GM18505 (cell line): ENCODE results near the gene ITGA8.

Source experiments
- ATAC-seq: cut with Tn5 transposase; IDR thresholded peaks from one replicate; pipeline ENCODE4 v1.9.1; 2021; ENCODE audit not compliant: unreplicated experiment
- POLR2A ChIP-seq: IDR thresholded peaks from 4 replicates; pipeline ENCODE4 v1.6.1; 2011; ENCODE audit warnings: borderline replicate concordance; ENCODE audit not compliant: insufficient read depth, insufficient read length; ENCODE audit errors: extremely low read depth

ITGA8 gene

DNA sequence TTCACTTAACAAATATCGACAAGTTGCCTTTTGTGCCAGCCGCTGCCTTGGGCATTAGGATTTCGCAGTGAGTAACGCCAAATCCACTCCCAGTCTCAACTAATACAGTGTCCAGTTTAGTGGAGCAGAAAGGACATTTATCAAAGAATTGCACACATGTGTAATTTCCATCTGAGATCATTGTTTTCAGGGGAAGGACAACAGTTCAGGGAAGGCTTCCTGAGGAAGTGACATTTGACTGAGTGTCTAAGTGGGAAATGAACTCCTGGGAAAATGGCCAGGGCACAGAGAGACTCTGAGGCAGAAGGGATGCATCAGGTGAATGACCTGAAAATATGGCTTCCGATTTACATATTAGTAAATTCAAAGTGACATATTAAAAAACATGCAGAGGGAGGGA, 89.4 kb downstream of the ITGA8 start:
- TF ChIP-seq POLR2A = no peak
- no peak for ATAC-seq

DNA sequence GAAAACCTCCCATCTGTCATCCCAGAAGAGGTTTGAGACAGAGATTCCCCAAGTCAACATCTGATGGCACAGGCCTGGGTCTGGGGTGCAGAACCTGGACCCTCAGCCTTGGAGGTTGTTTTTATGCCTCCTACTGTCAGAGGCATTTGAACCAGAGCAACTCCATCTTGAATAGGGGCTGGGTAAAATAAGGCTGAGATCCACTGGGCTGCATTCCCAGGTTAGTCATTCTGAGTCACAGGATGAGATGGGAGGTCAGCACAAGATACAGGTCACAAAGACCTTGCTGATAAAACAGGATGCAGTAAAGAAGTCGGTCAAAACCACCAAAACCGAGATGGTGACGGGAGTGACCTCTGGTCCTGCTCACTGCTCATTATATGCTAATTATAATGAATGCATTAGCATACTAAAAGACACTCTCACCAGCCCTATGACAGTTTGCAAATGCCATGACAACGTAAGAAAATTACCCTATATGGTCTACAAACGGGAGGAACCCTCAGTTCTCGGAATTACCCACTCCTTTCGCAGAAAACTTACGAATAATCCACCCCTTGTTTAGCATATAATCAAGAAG, 92.0 kb downstream of the ITGA8 start:
- TF ChIP-seq POLR2A = no peak
- no peak for ATAC-seq

DNA sequence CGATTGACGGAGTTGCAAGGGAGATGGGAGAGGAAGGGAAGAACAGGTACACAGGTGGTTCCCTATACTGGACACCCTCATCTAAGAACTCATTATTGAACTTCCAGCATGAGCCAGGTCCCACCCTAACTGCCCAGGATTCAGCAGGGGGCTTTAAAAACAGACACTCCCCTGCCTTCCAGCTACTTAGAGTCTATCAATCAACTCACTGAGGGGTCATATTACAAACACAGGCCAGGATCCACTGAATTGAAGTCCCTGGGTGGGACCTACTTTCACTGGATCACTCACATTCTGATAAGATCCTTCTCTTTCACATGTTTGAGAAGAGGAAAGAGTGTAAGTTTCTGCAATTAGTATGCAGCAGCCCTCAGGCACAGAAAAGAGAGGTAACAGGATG, 92.8 kb downstream of the ITGA8 start:
- no peak for ATAC-seq
- no peak for TF ChIP-seq POLR2A

GRCh38 chr10:15625261-15625660, 94.5 kb downstream of the ITGA8 start:
- ATAC-seq = no peak
- TF ChIP-seq POLR2A = no peak

DNA sequence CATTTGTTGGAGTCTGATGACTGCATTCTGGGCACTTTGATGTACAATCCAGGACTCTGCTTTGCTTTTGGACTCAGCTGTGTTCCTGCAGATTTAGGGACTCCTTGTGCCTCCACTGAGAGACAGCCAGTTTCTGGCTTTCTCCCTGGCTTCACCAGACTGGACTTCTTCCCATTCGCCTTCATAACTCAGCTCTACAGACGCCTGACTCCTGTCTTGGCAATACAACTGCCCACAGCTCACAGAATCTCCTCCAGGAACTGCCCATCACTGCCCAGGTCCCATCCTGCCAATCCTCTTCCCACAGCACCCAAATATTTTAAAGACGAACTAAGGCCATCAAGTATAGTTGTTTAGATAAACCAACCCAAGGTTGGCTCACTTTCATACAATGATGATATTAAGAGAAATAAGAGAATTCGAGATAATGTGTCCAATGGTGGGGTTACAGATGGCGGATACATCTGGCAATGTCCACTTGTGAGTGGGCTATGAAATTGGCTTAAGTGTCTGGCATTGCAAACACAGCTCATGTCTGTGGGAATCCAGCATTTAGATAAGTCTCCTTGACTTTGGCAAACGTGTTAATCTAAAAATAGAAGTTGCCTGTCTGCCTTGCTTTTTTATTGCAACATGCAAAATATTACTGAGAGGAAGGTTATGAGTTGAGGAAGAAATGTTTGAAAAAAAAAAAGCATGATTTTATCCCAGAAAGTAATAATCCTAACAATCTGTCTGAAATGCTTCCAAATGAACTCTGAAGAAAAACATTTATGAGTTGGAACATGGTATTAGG, 95.1 kb downstream of the ITGA8 start:
- no peak for TF ChIP-seq POLR2A
- no peak for ATAC-seq

- ATAC-seq = no peak
- TF ChIP-seq POLR2A = no peak
Observed at GRCh38 chr10:15620836-15621515, 98.7 kb downstream of the ITGA8 start.

DNA sequence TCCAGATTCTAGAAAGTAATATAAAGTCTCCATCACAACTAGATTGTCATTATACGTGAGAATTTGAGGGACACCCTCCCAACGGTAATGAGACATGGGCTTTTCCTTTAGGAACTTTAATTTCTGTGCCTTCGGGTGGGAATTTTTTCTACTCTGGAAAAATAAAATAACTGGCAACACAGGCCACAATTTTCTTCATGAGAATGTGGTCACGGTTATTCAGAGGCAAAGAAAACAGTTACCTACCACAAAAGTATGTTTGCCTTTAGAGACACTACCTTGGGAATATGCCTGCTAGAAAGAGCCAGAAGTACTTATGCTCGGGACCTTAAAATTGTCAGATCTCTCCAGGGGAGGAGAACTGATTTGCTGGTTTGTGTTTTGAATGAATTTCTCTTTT, 99.4 kb downstream of the ITGA8 start:
- no peak for TF ChIP-seq POLR2A
- ATAC-seq = no peak

- ATAC-seq = no peak
- no peak for TF ChIP-seq POLR2A
Observed at GRCh38 chr10:15609246-15609645, 110.5 kb downstream of the ITGA8 start.

DNA sequence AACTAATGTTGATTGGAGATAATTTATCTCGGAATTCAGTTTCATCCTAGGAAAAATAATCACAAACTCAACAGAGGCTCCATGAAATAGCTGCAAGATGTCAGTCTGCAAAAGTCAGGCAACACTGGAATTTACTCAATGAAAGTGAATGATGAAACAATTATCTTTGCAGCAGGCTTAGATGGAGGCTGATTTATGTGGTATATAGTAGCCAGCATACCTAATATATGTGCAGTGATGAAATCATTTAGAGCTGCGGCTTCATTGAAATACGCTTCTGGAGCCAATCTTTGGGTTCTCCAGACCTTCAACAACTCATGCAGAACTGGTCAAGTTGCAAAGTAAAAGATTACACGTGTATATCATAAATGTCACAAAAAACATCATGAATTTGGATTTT, 113.3 kb downstream of the ITGA8 start:
- no peak for ATAC-seq
- no peak for TF ChIP-seq POLR2A

DNA sequence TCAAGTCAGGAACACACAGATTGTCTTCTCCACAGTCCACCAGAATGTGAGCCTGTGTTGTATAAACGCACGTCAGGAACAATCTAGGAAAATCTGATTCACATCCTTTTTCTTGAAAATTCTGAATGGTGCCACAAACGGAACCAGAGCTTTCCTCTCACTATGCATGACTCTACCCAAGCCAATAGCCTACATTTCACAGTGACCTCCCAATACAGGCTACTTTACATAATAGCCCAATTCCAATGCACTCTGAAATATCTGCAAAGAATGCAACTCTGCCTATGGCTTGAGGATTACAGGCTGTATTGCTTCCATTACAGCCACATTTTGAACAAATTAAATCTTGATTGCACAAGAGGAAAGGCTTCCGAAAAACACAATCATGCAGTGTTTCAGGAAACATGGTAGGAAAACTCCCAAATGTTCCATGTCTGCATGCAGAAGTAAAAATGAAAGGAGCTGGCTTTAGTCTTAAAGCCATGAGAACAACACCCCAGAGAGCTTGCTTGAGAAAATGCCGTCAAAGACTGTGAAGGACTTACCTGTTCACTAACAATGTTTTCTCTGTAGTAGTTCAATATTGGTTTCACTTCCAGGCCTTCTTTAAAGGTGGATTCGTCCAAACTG, 113.9 kb downstream of the ITGA8 start:
- ATAC-seq = no peak
- TF ChIP-seq POLR2A = no peak

DNA sequence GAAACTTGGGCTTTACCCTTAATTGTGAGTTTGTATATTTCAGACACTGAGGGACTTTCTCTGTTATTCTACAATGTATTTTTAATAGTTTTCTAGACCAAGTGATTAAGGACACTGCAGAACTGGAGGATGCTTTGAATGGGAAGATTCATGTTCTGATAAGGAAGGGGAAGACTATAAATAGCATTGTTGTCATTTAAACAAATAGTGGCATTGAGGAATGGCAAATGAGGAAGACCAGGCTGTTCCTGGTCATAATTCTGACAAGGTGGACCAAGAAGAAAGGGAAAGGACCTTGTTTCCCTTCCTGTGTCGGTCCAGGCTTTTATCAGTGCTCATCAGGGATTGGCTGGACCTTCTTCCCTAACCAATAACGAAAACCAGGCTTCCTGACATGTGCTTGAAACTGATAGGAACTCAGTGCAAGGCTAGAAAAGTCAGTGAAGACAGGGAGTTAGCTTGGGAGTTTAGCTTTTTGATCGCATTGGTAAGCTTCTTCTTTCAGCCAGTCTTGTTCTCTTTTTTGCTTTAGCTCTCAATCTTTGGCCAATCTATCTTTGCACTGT, 116.2 kb downstream of the ITGA8 start:
- no peak for TF ChIP-seq POLR2A
- no peak for ATAC-seq

DNA sequence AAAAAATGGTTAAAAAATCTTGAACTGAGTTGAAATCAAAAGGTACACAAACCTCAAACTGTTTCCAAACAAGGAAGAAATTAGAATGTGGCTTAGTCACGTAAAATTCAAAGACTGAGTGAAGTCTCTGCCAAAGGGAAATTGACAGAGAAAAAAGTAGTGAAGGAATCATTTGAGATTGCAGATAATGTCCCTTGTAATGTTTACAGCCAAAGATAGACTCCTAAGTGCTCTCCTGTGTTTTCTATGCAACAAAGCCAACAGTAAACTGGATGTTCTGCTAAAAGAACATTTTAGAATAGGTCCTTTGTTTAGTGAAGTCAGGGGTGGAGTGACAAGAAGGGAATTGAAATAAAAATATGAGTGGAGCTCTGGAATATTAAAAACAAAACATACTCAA, 117.9 kb downstream of the ITGA8 start:
- TF ChIP-seq POLR2A = no peak
- no peak for ATAC-seq

- TF ChIP-seq POLR2A = no peak
- ATAC-seq = no peak
Observed at GRCh38 chr10:15595260-15595659, 124.5 kb downstream of the ITGA8 start.
